Nephron (organoid): ENCODE data around the gene SRC.
A peak's percentile ranks its signal among the peaks of the same experiment; 100 is the strongest.

Source experiments
- H3K27ac Mint-ChIP-seq, 3 experiments: 2 replicates each; pipeline ENCODE4 v1.8.0; 2020; ENCODE audit warnings: mixed read lengths in 3 of 3, mild to moderate bottlenecking in 2 of 3, moderate library complexity in 1 of 3
- H3K27me3 Mint-ChIP-seq: 2 replicates; pipeline ENCODE4 v1.8.0; 2021; ENCODE audit warnings: low read depth, mild to moderate bottlenecking, moderate library complexity, mixed read lengths
- H3K36me3 Mint-ChIP-seq: 2 replicates; pipeline ENCODE4 v1.8.0; 2020; ENCODE audit warnings: low read depth, mixed read lengths
- H3K4me1 Mint-ChIP-seq: 2 replicates; pipeline ENCODE4 v1.8.0; 2020; ENCODE audit warnings: mixed read lengths
- H3K4me3 Mint-ChIP-seq, 3 experiments: 2 replicates each; pipeline ENCODE4 v1.8.0; 2020; ENCODE audit warnings: mild to moderate bottlenecking in 3 of 3, mixed read lengths in 3 of 3, moderate library complexity in 2 of 3
- H3K9me3 Mint-ChIP-seq: 2 replicates; pipeline ENCODE4 v1.8.0; 2020; ENCODE audit warnings: mixed read lengths
- CTCF ChIP-seq, 3 experiments: fragments of 200-600 bp; sonication (generic); IDR thresholded peaks; one replicate each; pipeline ENCODE4 v1.5.0; 2021; ENCODE audit warnings: antibody characterized with exemption in 3 of 3; ENCODE audit not compliant: unreplicated experiment in 3 of 3

The SRC gene

GRCh38 chr20:37345339-37346235, at the start of gene SRC:
SRC (plus strand) TSS chr20:37346140; CDS start chr20:37384154, 38,014 bp downstream.
- Mint-ChIP-seq H3K9me3 (no peaks in the 10 kb centered on the region), H3K4me3 (peak within 1 kb of the TSS; percentile 79 to 88 (median 87)), H3K27ac (peak within 1 kb of the TSS; percentile 90 to 96 (median 94)), H3K36me3 (peaks cover 9% of the 10 kb centered on the region), H3K4me1 (peaks cover 38% of the 10 kb centered on the region), H3K27me3 (peaks cover 4% of the 10 kb centered on the region)
- no peak for TF ChIP-seq CTCF (IDR thresholded peaks at IDR 0.05; ENCODE audit: unreplicated experiment in 3 of 3)

GRCh38 chr20:37296371-37296770, 49.6 kb upstream of the SRC start:
- peaks cover 6% of the 10 kb centered on the region for H3K4me1 Mint-ChIP-seq
- no peak for TF ChIP-seq CTCF (IDR thresholded peaks at IDR 0.05; ENCODE audit: unreplicated experiment in 3 of 3)
- peaks cover 10% of the 10 kb centered on the region for H3K9me3 Mint-ChIP-seq
- H3K4me3 Mint-ChIP-seq = no peak overlapping the region
- peak overlapping the region in 1 of 3 experiments; percentile 62 for H3K27ac Mint-ChIP-seq
- H3K27me3 Mint-ChIP-seq = no peaks in the 10 kb centered on the region
- peaks cover 61% of the 10 kb centered on the region for H3K36me3 Mint-ChIP-seq

- Mint-ChIP-seq H3K27ac (peak overlapping the region in 1 of 3 experiments; percentile 62), H3K4me1 (no peaks in the 10 kb centered on the region), H3K9me3 (peaks cover 10% of the 10 kb centered on the region), H3K36me3 (peaks cover 62% of the 10 kb centered on the region), H3K4me3 (no peak overlapping the region), H3K27me3 (no peaks in the 10 kb centered on the region)
- TF ChIP-seq CTCF (IDR thresholded peaks at IDR 0.05; ENCODE audit: unreplicated experiment in 3 of 3) = no peak
Measured at GRCh38 chr20:37297066-37297736, 48.7 kb upstream of the SRC start.

GRCh38 chr20:37298190-37298939, 47.6 kb upstream of the SRC start:
- Mint-ChIP-seq H3K4me1 (no peaks in the 10 kb centered on the region), H3K9me3 (peaks cover 8% of the 10 kb centered on the region), H3K36me3 (peaks cover 59% of the 10 kb centered on the region), H3K27ac (no peak overlapping the region), H3K27me3 (no peaks in the 10 kb centered on the region), H3K4me3 (no peak overlapping the region)
- no peak for TF ChIP-seq CTCF (IDR thresholded peaks at IDR 0.05; ENCODE audit: unreplicated experiment in 3 of 3)

GRCh38 chr20:37299718-37300528, 46.0 kb upstream of the SRC start:
- Mint-ChIP-seq H3K36me3 (peaks cover 56% of the 10 kb centered on the region), H3K27me3 (no peaks in the 10 kb centered on the region)
- no peak for TF ChIP-seq CTCF (IDR thresholded peaks at IDR 0.05; ENCODE audit: unreplicated experiment in 3 of 3)

More at GRCh38 chr20:37299718-37300528, 46.0 kb upstream of the SRC start:
- Mint-ChIP-seq H3K27ac (no peak overlapping the region), H3K4me3 (no peak overlapping the region), H3K4me1 (peaks cover 6% of the 10 kb centered on the region), H3K9me3 (no peaks in the 10 kb centered on the region)
